LNCaP clone FGC (cell line): ENCODE data around the gene APOBEC3B.
A peak's percentile ranks its signal among the peaks of the same experiment; 100 is the strongest.
"Not testable (repeated sequence)": the region's sequence is repeated elsewhere in the genome, so short reads cannot be mapped to it uniquely, and the experiment has no call there.

ENCODE experiments used
- DNase-seq: peaks from one replicate; pipeline ENCODE4 v3.0.0-alpha.2; 2011; ENCODE audit warnings: low read depth
- H3K4me3 ChIP-seq: 2 replicates; pipeline ENCODE4 v1.5.1; 2011; ENCODE audit warnings: mild to moderate bottlenecking, low read depth, low read length, control low read depth
- CTCF ChIP-seq: IDR thresholded peaks from 2 replicates; pipeline ENCODE4 v1.5.1; 2012; ENCODE audit warnings: mild to moderate bottlenecking; ENCODE audit not compliant: control insufficient read depth, insufficient read depth; ENCODE audit errors: extremely low read depth

Gene APOBEC3B

DNA sequence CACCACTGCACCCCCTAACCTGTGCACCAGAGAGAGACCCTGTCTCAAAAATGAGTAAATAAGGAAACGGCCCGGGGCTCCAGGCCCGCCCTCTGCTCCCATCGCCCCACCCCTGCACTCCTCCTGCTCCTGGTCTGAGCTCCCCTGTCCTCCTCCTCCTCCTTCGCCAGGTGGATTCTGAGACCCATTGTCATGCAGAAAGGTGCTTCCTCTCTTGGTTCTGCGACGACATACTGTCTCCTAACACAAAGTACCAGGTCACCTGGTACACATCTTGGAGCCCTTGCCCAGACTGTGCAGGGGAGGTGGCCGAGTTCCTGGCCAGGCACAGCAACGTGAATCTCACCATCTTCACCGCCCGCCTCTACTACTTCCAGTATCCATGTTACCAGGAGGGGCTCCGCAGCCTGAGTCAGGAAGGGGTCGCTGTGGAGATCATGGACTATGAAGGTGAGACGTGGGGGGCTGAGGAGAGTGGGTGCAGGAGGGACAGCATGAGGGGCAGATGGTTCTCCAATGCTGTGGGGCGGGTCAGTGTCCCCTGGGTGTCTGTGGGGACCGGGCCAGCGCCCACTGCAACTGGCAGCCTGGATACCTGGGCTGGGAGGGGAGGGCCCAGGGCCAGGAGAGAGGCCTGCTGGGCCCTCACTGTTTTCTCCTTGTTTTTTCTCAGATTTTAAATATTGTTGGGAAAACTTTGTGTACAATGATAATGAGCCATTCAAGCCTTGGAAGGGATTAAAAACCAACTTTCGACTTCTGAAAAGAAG is 35.6 kb downstream of the APOBEC3B start:
- H3K4me3 ChIP-seq, result no peak overlapping the region
- TF ChIP-seq CTCF, result no peak
- no peak for DNase-seq

- DNase-seq, result peak; percentile 14
- H3K4me3 ChIP-seq, result not testable (repeated sequence)
Observed at GRCh38 chr22:39020021-39020651, 38.0 kb downstream of the APOBEC3B start.

DNA sequence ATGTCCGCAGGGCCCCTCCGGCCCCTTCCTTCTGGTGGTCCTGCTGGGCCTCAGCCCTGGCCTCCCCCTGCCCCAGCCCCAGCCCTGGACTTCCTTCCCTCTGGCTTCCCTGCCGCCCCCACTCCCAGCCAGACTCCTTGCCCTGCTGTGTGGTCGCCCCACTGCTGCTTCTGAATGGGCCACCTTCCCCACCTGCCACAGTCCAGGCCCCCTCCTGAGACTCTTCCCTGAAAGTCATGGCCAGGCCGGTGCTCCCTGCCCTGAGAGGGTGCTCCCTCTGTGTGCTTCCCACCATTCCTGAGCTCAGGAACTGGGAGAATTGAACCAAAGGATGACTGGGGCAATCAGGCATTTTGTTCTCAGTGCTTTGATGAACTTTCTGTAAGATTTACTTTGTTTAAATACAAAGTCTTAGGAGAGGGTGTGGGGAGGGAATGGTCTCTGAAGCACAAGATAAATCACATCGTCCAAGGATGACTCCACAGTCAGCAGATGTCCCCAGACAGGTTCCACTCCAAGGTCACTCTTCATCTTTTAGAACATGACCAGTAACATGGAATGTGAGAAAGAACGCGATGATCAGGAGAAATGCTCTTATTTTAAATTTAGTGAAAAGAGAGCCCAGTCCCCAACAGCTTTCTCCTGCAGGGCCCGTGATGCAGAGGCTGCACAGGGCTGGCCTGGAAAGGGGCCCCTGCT is 39.6 kb downstream of the APOBEC3B start:
- TF ChIP-seq CTCF, result no peak
- DNase-seq, result no peak
- no peak overlapping the region for H3K4me3 ChIP-seq

GRCh38 chr22:39024519-39025308 is 42.6 kb downstream of the APOBEC3B start:
- H3K4me3 ChIP-seq, result no peak overlapping the region
- DNase-seq, result no peak

GRCh38 chr22:39026509-39027150 is 44.5 kb downstream of the APOBEC3B start:
- no peak for TF ChIP-seq CTCF
- DNase-seq, result no peak
- no peak overlapping the region for H3K4me3 ChIP-seq

More at GRCh38 chr22:39024519-39025308, 42.6 kb downstream of the APOBEC3B start:
- TF ChIP-seq CTCF, result no peak

DNA sequence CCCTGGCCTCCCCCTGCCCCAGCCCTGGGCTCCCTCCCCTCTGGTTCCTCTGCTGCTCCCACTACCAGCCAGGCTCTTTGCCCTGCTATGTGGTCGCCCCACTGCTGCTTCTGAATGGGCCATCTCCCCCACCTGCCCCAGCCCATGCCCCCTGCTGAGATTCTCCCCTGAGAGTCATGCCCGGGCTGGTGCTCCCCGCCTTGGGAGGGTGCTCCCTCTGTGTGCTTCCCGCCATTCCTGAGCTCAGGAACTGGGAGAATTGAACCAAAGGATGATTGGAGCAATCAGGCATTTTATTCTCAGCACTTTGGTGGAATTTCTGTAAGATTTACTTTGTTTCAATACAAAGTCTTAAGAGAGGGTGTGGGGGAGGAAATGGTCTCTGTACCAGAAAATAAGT is 45.6 kb downstream of the APOBEC3B start:
- TF ChIP-seq CTCF, result no peak
- H3K4me3 ChIP-seq, result no peak overlapping the region
- no peak for DNase-seq

GRCh38 chr22:39028281-39028680 is 46.1 kb downstream of the APOBEC3B start:
- H3K4me3 ChIP-seq, result no peak overlapping the region
- DNase-seq, result no peak
- TF ChIP-seq CTCF, result no peak
